Heart left ventricle (tissue), 13 donors: ENCODE results near the gene DTNA.

ENCODE experiments used
- CTCF ChIP-seq, 12 donors: fragments of 200-600 bp; sonication (generic) in 4 of 12; IDR thresholded peaks; one replicate each; pipeline versions ENCODE4 v1.5.0 to v1.8.0; 2018 to 2022; ENCODE audit warnings: antibody characterized with exemption in 12 of 12, mild to moderate bottlenecking in 5 of 12
- POLR2A ChIP-seq, 2 donors: fragments of 450-650 bp; IDR thresholded peaks; one replicate each; pipeline ENCODE4 v1.6.1; 2017; ENCODE audit warnings: antibody characterized with exemption in 2 of 2, mild to moderate bottlenecking in 2 of 2, moderate library complexity in 2 of 2
- donor health status: ischemic (EF 13 %, LVEDD 7.1; RV severe dilation, severe dysfunction).
- donor health status: DM: no; HTN: yes; CAD: no.
- donor health status: DM: no; HTN: no; CAD: no.
- donor health status: ischemic (EF 25% LVEDD 6.9; RV normal size, moderate dysfunction).
- donor health status: ischemic (EF 25% LVEDD 5.7; RV mildly dilated, moderate dysfunction).
- donor health status: ischemic (EF 35%, LVEDD 5.7; RV mildly dilated, moderate dysfunction).
- donor health status: nonischemic (EF 11% LVEDD 7.7; RV severe dilation, severe dysfunction).
- donor health status: DM: yes; HTN: yes; CAD: no.
- donor health status: PGD.
- donor health status: ischemic (EF 29% LVEDD 5.4; RV normal size, mild dysfunction).
- donor health status: nonischemic (EF 23%, LVEDD 6.1; RV moderate dilation, normal function).

GRCh38 chr18:34704074-34704473, 6.0 kb upstream of the DTNA start:
- TF ChIP-seq CTCF (IDR thresholded peaks at IDR 0.05) (no peak), POLR2A (IDR thresholded peaks at IDR 0.05) (no peak)
